Hepatocyte (in vitro differentiated cells): ENCODE measurements around the gene RIMBP2. TPM values are rescaled to one million over a fixed set of nuclear protein-coding genes. Genes with fewer than 3 reads are reported as not detected.

Source experiments
- DNase-seq: peaks from one replicate; pipeline ENCODE4 v3.0.0-alpha.2; 2016; ENCODE audit warnings: low spot score
- H2AFZ ChIP-seq: fragments of 200-600 bp; sonication (generic); 2 replicates; pipeline ENCODE4 v1.6.0; 2016; ENCODE audit warnings: antibody characterized with exemption, mild to moderate bottlenecking
- H3K27ac ChIP-seq: fragments of 200-600 bp; sonication (generic); 2 replicates; pipeline ENCODE4 v1.5.1; 2016; ENCODE audit warnings: mild to moderate bottlenecking
- H3K27me3 ChIP-seq: fragments of 200-600 bp; sonication (generic); 2 replicates; pipeline ENCODE4 v1.6.1; 2016
- H3K36me3 ChIP-seq: fragments of 200-600 bp; sonication (generic); replicated peaks from 2 replicates; pipeline ENCODE4 v1.5.1; 2016; ENCODE audit warnings: low read depth; ENCODE audit not compliant: insufficient read depth
- H3K4me1 ChIP-seq: fragments of 200-600 bp; sonication (generic); 2 replicates; pipeline ENCODE4 v1.5.1; 2016; ENCODE audit warnings: mild to moderate bottlenecking, moderate library complexity; ENCODE audit not compliant: insufficient read depth
- H3K4me2 ChIP-seq: fragments of 200-600 bp; sonication (generic); 2 replicates; pipeline ENCODE4 v1.6.0; 2016
- H3K4me3 ChIP-seq: fragments of 200-600 bp; sonication (generic); 2 replicates; pipeline ENCODE4 v1.5.1; 2016; ENCODE audit warnings: mild to moderate bottlenecking
- H3K79me2 ChIP-seq: fragments of 200-600 bp; sonication (generic); 2 replicates; pipeline ENCODE4 v1.6.0; 2017; ENCODE audit warnings: mild to moderate bottlenecking
- H3K9me2 ChIP-seq: fragments of 200-600 bp; sonication (generic); replicated peaks from 2 replicates; pipeline ENCODE4 v1.6.0; 2017; ENCODE audit warnings: mild to moderate bottlenecking; ENCODE audit not compliant: insufficient read depth
- H3K9me3 ChIP-seq: fragments of 200-600 bp; sonication (generic); 2 replicates; pipeline ENCODE4 v1.5.1; 2016; ENCODE audit warnings: low read depth, mild to moderate bottlenecking
- H4K20me1 ChIP-seq: fragments of 200-600 bp; sonication (generic); 2 replicates; pipeline ENCODE4 v1.6.0; 2016; ENCODE audit warnings: mild to moderate bottlenecking; ENCODE audit not compliant: insufficient read depth, poor library complexity, severe bottlenecking
- CTCF ChIP-seq: fragments of 200-600 bp; sonication (generic); IDR thresholded peaks from 2 replicates; pipeline ENCODE4 v1.5.1; 2016; ENCODE audit warnings: antibody characterized with exemption, mild to moderate bottlenecking; ENCODE audit not compliant: poor library complexity
- EZH2 ChIP-seq: fragments of 200-600 bp; sonication (generic); IDR thresholded peaks from 2 replicates; pipeline ENCODE4 v1.6.1; 2016; ENCODE audit warnings: antibody characterized with exemption, mild to moderate bottlenecking, borderline replicate concordance
- EZH2phosphoT487 ChIP-seq: fragments of 200-600 bp; sonication (generic); IDR thresholded peaks from one replicate; pipeline ENCODE4 v1.6.1; 2018; ENCODE audit warnings: antibody characterized with exemption, mild to moderate bottlenecking, low read depth, moderate library complexity; ENCODE audit not compliant: unreplicated experiment, severe bottlenecking
- WGBS: methylation state at CpG from one replicate; pipeline ENCODE4 v1.1.6; 2016; ENCODE audit warnings: low lambda C conversion rate; ENCODE audit errors: missing lambda C conversion rate; 5-methylcytosine and 5-hydroxymethylcytosine counted together
- polyA plus RNA-seq: library from polyadenylated mRNA; unstranded; fragments of >200 nt; fragmentation: Nextera tagmentation; extraction: Ambion mirVana; gene quantifications from 2 replicates; pipeline ENCODE4 v1.2.1, GENCODE V29; 2016
- total RNA-seq: library from RNA; depleted of rRNA; stranded (reverse); fragments of >200 nt; gene quantifications from 2 replicates; pipeline ENCODE4 v1.2.3, GENCODE V29; 2014

The RIMBP2 gene
- total and polyA plus RNA-seq, 2 experiments from 2014 or later, result 2.5 to 4.4 TPM

DNA sequence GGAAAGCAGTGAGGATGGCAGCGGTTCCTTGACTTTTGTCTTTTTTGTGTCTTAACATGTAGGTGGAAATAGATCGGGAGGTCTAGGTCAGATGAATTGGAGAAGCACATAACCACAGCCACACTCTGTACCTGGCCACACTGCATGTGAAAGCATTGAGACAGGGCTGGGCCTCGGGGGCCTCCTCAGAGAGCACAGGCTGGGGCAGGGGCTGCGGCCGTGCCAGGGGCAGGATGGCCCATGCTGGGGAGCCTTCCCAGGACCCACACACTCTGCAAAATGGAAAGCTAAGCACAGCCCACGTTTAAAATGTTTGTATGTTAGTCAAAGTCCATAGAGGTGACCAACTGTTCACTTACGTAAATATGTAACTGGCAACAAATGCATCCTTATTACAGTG, 301.7 kb downstream of the RIMBP2 start:
- Histone ChIP-seq H3K9me2 (no peaks in the 10 kb centered on the region), H3K4me2 (no peak overlapping the region), H3K4me3 (no peak overlapping the region), H3K79me2 (no peaks in the 10 kb centered on the region), H3K27ac (no peak overlapping the region), H3K36me3 (no peaks in the 10 kb centered on the region), H3K9me3 (no peaks in the 10 kb centered on the region), H3K4me1 (no peaks in the 10 kb centered on the region), H4K20me1 (no peaks in the 10 kb centered on the region), H2AFZ (no peak overlapping the region), H3K27me3 (no peaks in the 10 kb centered on the region)
- no peak for DNase-seq
- TF ChIP-seq EZH2, result no peak
- no peak for TF ChIP-seq EZH2phosphoT487
- no peak for TF ChIP-seq CTCF
- 86% methylated on average over 7 of the region's 7 CpGs for WGBS

GRCh38 chr12:130413909-130414308, 302.2 kb downstream of the RIMBP2 start:
- Histone ChIP-seq H3K4me2 (no peak overlapping the region), H3K36me3 (no peaks in the 10 kb centered on the region), H4K20me1 (no peaks in the 10 kb centered on the region), H2AFZ (no peak overlapping the region), H3K4me3 (no peak overlapping the region), H3K9me3 (no peaks in the 10 kb centered on the region), H3K9me2 (no peaks in the 10 kb centered on the region), H3K79me2 (no peaks in the 10 kb centered on the region), H3K27ac (no peak overlapping the region), H3K4me1 (no peaks in the 10 kb centered on the region), H3K27me3 (no peaks in the 10 kb centered on the region)
- WGBS, result 92% methylated on average over 18 of the region's 18 CpGs
- no peak for DNase-seq
- no peak for TF ChIP-seq EZH2
- TF ChIP-seq CTCF, result no peak
- no peak for TF ChIP-seq EZH2phosphoT487

DNA sequence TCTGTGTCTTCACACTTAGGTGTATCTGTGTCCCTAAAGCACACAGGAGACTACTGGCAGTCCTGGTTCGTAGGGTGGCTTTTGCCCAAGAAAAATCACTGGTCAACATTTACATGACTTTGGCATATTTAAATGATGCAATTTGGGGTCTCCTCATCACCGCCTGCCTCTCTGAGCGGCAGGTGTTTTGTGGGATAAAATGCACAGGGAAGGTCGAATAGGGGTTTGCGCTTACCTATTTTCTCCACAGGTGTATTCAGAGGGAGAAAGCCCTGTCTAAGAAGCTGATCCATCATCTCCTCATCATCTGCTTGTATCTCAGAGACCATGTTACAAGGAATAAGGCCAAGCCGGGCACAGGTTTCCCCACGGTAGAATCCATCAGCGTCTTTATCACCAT, 303.7 kb downstream of the RIMBP2 start:
- H3K36me3 ChIP-seq, result no peaks in the 10 kb centered on the region
- H3K4me1 ChIP-seq, result no peaks in the 10 kb centered on the region
- WGBS, result 86% methylated on average over 8 of the region's 8 CpGs
- no peak overlapping the region for H3K4me3 ChIP-seq
- H3K27ac ChIP-seq, result no peak overlapping the region
- H3K9me3 ChIP-seq, result no peaks in the 10 kb centered on the region
- H3K27me3 ChIP-seq, result no peaks in the 10 kb centered on the region
- H3K79me2 ChIP-seq, result no peaks in the 10 kb centered on the region
- H4K20me1 ChIP-seq, result no peaks in the 10 kb centered on the region
- no peak overlapping the region for H3K4me2 ChIP-seq
- no peaks in the 10 kb centered on the region for H3K9me2 ChIP-seq
- no peak for TF ChIP-seq EZH2phosphoT487
- no peak for TF ChIP-seq CTCF
- TF ChIP-seq EZH2, result no peak
- no peak overlapping the region for H2AFZ ChIP-seq
- DNase-seq, result no peak

DNA sequence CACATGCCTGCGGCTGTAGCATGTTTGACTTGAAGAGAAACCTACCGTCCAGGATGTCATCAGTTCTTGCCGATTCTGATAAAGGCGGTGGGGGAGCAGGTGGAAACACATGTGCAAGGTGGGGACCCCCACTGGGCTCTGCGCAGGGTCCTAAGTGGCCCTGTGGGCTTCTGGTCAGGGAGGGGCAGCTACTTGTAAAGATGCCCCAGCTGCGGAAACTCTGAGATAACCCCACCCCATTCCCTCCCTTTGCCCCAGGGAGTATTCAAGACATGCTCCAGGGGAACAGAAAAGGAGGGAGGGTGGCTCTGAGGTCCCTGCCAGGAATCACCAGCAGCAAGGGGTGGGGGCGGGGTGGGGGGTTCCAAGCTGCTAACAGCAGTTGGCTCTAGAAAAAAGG, 310.8 kb downstream of the RIMBP2 start:
- DNase-seq, result no peak
- 71% methylated on average over 6 of the region's 7 CpGs for WGBS
- no peak overlapping the region for H3K27ac ChIP-seq
- no peaks in the 10 kb centered on the region for H4K20me1 ChIP-seq
- no peak overlapping the region for H2AFZ ChIP-seq
- H3K4me1 ChIP-seq, result no peaks in the 10 kb centered on the region
- no peaks in the 10 kb centered on the region for H3K79me2 ChIP-seq
- H3K4me2 ChIP-seq, result no peak overlapping the region
- no peaks in the 10 kb centered on the region for H3K9me3 ChIP-seq
- TF ChIP-seq EZH2phosphoT487 (no peak), CTCF (no peak), EZH2 (no peak)
- H3K4me3 ChIP-seq, result no peak overlapping the region
- H3K36me3 ChIP-seq, result no peaks in the 10 kb centered on the region
- H3K27me3 ChIP-seq, result no peaks in the 10 kb centered on the region
- no peaks in the 10 kb centered on the region for H3K9me2 ChIP-seq
